HepG2 (cell line): Measurements from ENCODE around the gene C14orf119. TPM values are rescaled to one million over a fixed set of nuclear protein-coding genes. Genes with fewer than 3 reads are reported as not detected.

Source experiments
- ATAC-seq: fragments of 200-7000 bp; cut with Tn5 transposase; 3 replicates; pipeline ENCODE4 v1.9.1; 2020; ENCODE audit warnings: mild to moderate bottlenecking, moderate library complexity
- BruUV-seq: library from RNA; stranded (reverse); fragments of 400-500 nt; replicated peaks from 2 replicates; lab custom pipeline; 2021; lab: Mats Ljungman, UMichigan
- CTCF ChIA-PET: fragments of 300-600 bp; formaldehyde crosslinking; extraction: SDS; loops from one replicate; lab custom pipeline; 2021; ENCODE audit warnings: low total read pairs, inconsistent platforms, low intra/inter-chr PET ratio; lab: Yijun Ruan, JAX
- POLR2A ChIA-PET: fragments of 350-600 bp; sonication (Branson Sonifier 250); formaldehyde crosslinking; loops from one replicate; lab custom pipeline; 2020; ENCODE audit warnings: antibody characterized with exemption, inconsistent platforms; lab: Yijun Ruan, JAX
- DNase-seq: peaks from one replicate; pipeline ENCODE4 v3.0.0-alpha.2; 2015; ENCODE audit warnings: low spot score
- FAIRE-seq: peaks from 3 replicates; lab custom pipeline; 2011; peaks lifted over from hg19 to GRCh38; lab: Jason Lieb, UNC
- H2AFZ ChIP-seq: one replicate; pipeline ENCODE4 v1.6.1; 2011; ENCODE audit warnings: low read length, inconsistent platforms
- H3K27ac ChIP-seq: fragments of 300-600 bp; 3 replicates; pipeline ENCODE4 v1.8.0; 2011; ENCODE audit warnings: mixed run types, mild to moderate bottlenecking, mixed read lengths, low read length, inconsistent platforms; ENCODE audit not compliant: insufficient read depth; ENCODE audit errors: extremely low read length
- H3K27me3 ChIP-seq, 2 experiments: fragments of 200-600 bp in 1 of 2; 2 replicates in 1 of 2; 3 replicates in 1 of 2; pipeline versions ENCODE4 v1.6.0 to v1.8.0; 2011; ENCODE audit warnings: low read length in 2 of 2, mild to moderate bottlenecking in 2 of 2, moderate library complexity in 2 of 2, inconsistent platforms in 1 of 2; ENCODE audit not compliant: insufficient read depth in 2 of 2, control insufficient read depth in 1 of 2
- H3K36me3 ChIP-seq, 2 experiments: fragments of 200-600 bp in 1 of 2; replicated peaks in 1 of 2; 2 replicates in 1 of 2; 3 replicates in 1 of 2; pipeline versions ENCODE4 v1.5.1 to v1.8.0; 2011; ENCODE audit warnings: low read length in 2 of 2, inconsistent platforms in 1 of 2; ENCODE audit not compliant: insufficient read depth in 2 of 2, control insufficient read depth in 1 of 2
- H3K4me1 ChIP-seq: 2 replicates; pipeline ENCODE4 v1.5.1; 2012; ENCODE audit warnings: low read length, inconsistent platforms; ENCODE audit not compliant: insufficient read depth
- H3K4me2 ChIP-seq: 2 replicates; pipeline ENCODE4 v1.6.0; 2011; ENCODE audit warnings: low read depth, low read length, inconsistent platforms
- H3K4me3 ChIP-seq, 3 experiments: fragments of 200-600 bp in 1 of 3; sonication (generic), shearing (Covaris generic) in 1 of 3; replicated peaks in 1 of 3; 2 replicates each; pipeline ENCODE4 v1.5.1; 2011 to 2016; ENCODE audit warnings: low read length in 3 of 3, inconsistent platforms in 2 of 3, low read depth in 2 of 3, mild to moderate bottlenecking in 2 of 3, control low read depth in 1 of 3, mixed read lengths in 1 of 3; ENCODE audit not compliant: insufficient read depth in 1 of 3
- H3K79me2 ChIP-seq: one replicate; pipeline ENCODE4 v1.6.1; 2011; ENCODE audit warnings: low read length, inconsistent platforms; ENCODE audit not compliant: insufficient read depth
- H3K9ac ChIP-seq: 2 replicates; pipeline ENCODE4 v1.6.0; 2011; ENCODE audit warnings: mild to moderate bottlenecking, low read depth, low read length, inconsistent platforms; ENCODE audit not compliant: insufficient read depth
- H3K9me3 ChIP-seq: 2 replicates; pipeline ENCODE4 v1.5.1; 2012; ENCODE audit warnings: mild to moderate bottlenecking, low read length
- H4K20me1 ChIP-seq: 2 replicates; pipeline ENCODE4 v1.6.0; 2011; ENCODE audit warnings: inconsistent platforms, mild to moderate bottlenecking, low read length, moderate library complexity; ENCODE audit not compliant: insufficient read depth
- AGO2 ChIP-seq: fragments of 200-400 bp; formaldehyde crosslinking; optimal IDR thresholded peaks from 2 replicates; pipeline ENCODE3; 2017; ENCODE audit warnings: mild to moderate bottlenecking, low read depth, low read length, moderate library complexity
- EZH2 ChIP-seq: conservative IDR thresholded peaks from 2 replicates; pipeline ENCODE4 v1.6.1; 2012; ENCODE audit warnings: mild to moderate bottlenecking, low read depth, low read length, moderate library complexity
- FOXO4 ChIP-seq: sonication (generic); formaldehyde crosslinking; conservative IDR thresholded peaks from 2 replicates; pipeline ENCODE4 v1.8.1; 2023; ENCODE audit warnings: missing genetic modification reagents
- KMT2A ChIP-seq: sonication (generic); formaldehyde crosslinking; IDR thresholded peaks from 2 replicates; pipeline ENCODE4 v1.4.0; 2020; ENCODE audit warnings: missing genetic modification reagents
- SMAD3 ChIP-seq: sonication (generic); formaldehyde crosslinking; IDR thresholded peaks from 2 replicates; pipeline ENCODE4 v1.4.0; 2020; ENCODE audit warnings: missing genetic modification reagents
- ZNF280B ChIP-seq: sonication (generic); formaldehyde crosslinking; IDR thresholded peaks from 2 replicates; pipeline ENCODE4 v1.5.0; 2020; ENCODE audit warnings: missing genetic modification reagents, mild to moderate bottlenecking, borderline replicate concordance
- ZNF30 ChIP-seq: sonication (generic); formaldehyde crosslinking; IDR thresholded peaks from 2 replicates; pipeline ENCODE4 v1.5.0; 2020; ENCODE audit warnings: mild to moderate bottlenecking, missing genetic modification reagents
- ZNF343 ChIP-seq: sonication (generic); formaldehyde crosslinking; IDR thresholded peaks from 2 replicates; pipeline ENCODE4 v1.4.0; 2020; ENCODE audit warnings: mild to moderate bottlenecking, missing genetic modification reagents
- ZNF572 ChIP-seq: sonication (generic); formaldehyde crosslinking; IDR thresholded peaks from 2 replicates; pipeline ENCODE4 v1.5.1; 2020; ENCODE audit warnings: mild to moderate bottlenecking, missing genetic modification reagents
- WGBS: methylation state at CpG from one replicate; pipeline ENCODE4 v1.1.6; 2017; ENCODE audit warnings: low lambda C conversion rate; 5-methylcytosine and 5-hydroxymethylcytosine counted together
- in situ Hi-C: cut with HindIII; loops from 2 replicates; pipeline ENCODE4 v1.10.0; 2017; ENCODE audit warnings: low pct_unique_long_range_greater_than_20kb; ENCODE audit not compliant: extremely low pct_ligation_motif_present
- intact Hi-C: fragments of 100-400 bp; cut with micrococcal nuclease; formaldehyde crosslinking; loops from one replicate; pipeline ENCODE4 v1.10.0; 2022; ENCODE audit not compliant: unreplicated experiment
- polyA plus RNA-seq, 8 experiments: library from polyadenylated mRNA; depleted of rRNA in 3 of 8; stranded (reverse) in 7 of 8; unstranded in 1 of 8; fragments of >200 nt; fragmentation: Illumina TruSeq in 4 of 8; extraction: Trizol in 4 of 8; gene quantifications; 2 replicates each; pipeline versions ENCODE4 v1.2.1 to v1.2.3, GENCODE V29; 2011 to 2016; ENCODE audit warnings: low read depth in 4 of 8, missing spikeins in 1 of 8, mixed read lengths in 1 of 8; ENCODE audit not compliant: insufficient read depth in 1 of 8
- total RNA-seq, 5 experiments: library from RNA; depleted of rRNA; stranded (reverse); fragments of >200 nt; fragmentation: Illumina TruSeq; extraction: Trizol; gene quantifications; 2 replicates each; pipeline ENCODE4 v1.2.3, GENCODE V29; 2016; ENCODE audit warnings: low read depth in 1 of 5

C14orf119 gene
- total and polyA plus RNA-seq, 2 of the 13 experiments (the other 11 are each of a cell fraction or from before 2014, with no cell fraction given) = 117 to 206 TPM

GRCh38 chr14:23125933-23126524, 30.7 kb downstream of the C14orf119 start:
- H3K27ac ChIP-seq = no peak overlapping the region
- intact Hi-C loops (no loop called here), in situ Hi-C loops (no loop called here)
- FAIRE-seq = no peak
- H3K79me2 ChIP-seq = no peaks in the 10 kb centered on the region
- no peaks in the 10 kb centered on the region for H4K20me1 ChIP-seq
- H3K36me3 ChIP-seq = no peaks in the 10 kb centered on the region
- H2AFZ ChIP-seq = no peak overlapping the region
- ChIA-PET POLR2A (interaction anchor here (1.3 kb wide), 1 partner anchor 31 kb away, joined by 5 read pairs; the partner anchor contains the start of genes ACIN1 and C14orf119), CTCF (no interaction called here)
- TF ChIP-seq KMT2A (CRISPR knock-in tag) (0 out of 2 replicates have a peak, but pooled peaks have one; percentile 29), ZNF572 (CRISPR knock-in tag) (0 out of 2 replicates have a peak, but pooled peaks have one; percentile 42), ZNF343 (no peak), SMAD3 (CRISPR knock-in tag) (no peak), EZH2 (peak; percentile 95)
- ATAC-seq = peak; percentile 70
- BruUV-seq = no TSS peak
- H3K4me2 ChIP-seq = no peak overlapping the region
- DNase-seq = no peak
- H3K4me3 ChIP-seq = no peak overlapping the region
- no peak overlapping the region for H3K9ac ChIP-seq
- H3K4me1 ChIP-seq = no peaks in the 10 kb centered on the region
- H3K9me3 ChIP-seq = no peaks in the 10 kb centered on the region
- 1% methylated on average over 9 of the region's 9 CpGs for WGBS
- peaks cover 43 to 97% of the 10 kb centered on the region in 2 experiments for H3K27me3 ChIP-seq

GRCh38 chr14:23126548-23127278, 31.4 kb downstream of the C14orf119 start:
- TF ChIP-seq AGO2 (no peak), FOXO4 (CRISPR knock-in tag) (0 out of 2 replicates have a peak, but pooled peaks have one; percentile 61), ZNF30 (CRISPR knock-in tag) (0 out of 2 replicates have a peak, but pooled peaks have one; percentile 28), ZNF280B (0 out of 2 replicates have a peak, but pooled peaks have one; percentile 39)
- ChIA-PET CTCF (no interaction called here), POLR2A (no interaction called here)
- Histone ChIP-seq H3K9ac (no peak overlapping the region), H2AFZ (no peak overlapping the region), H3K27me3 (peaks cover 44 to 97% of the 10 kb centered on the region in 2 experiments), H3K4me1 (no peaks in the 10 kb centered on the region), H4K20me1 (no peaks in the 10 kb centered on the region), H3K79me2 (no peaks in the 10 kb centered on the region), H3K36me3 (no peaks in the 10 kb centered on the region), H3K9me3 (no peaks in the 10 kb centered on the region), H3K4me3 (no peak overlapping the region), H3K27ac (no peak overlapping the region), H3K4me2 (no peak overlapping the region)
- DNase-seq (no peak), FAIRE-seq (no peak), ATAC-seq (no peak)
- WGBS = 10% methylated on average over 8 of the region's 8 CpGs
- BruUV-seq = no TSS peak
- intact Hi-C loops (no loop called here), in situ Hi-C loops (no loop called here)
